B cell (primary cell): ENCODE results near the gene GPT2. TPM values are rescaled to one million over a fixed set of nuclear protein-coding genes. Genes with fewer than 3 reads are reported as not detected.

ENCODE experiments used
- ATAC-seq: fragments of 200-7000 bp; cut with Tn5 transposase; one replicate; pipeline ENCODE4 v1.10.0; 2021; ENCODE audit warnings: low read depth, mild to moderate bottlenecking, moderate number of reproducible peaks, moderate library complexity
- CTCF ChIA-PET: fragments of 350-600 bp; sonication (Branson Sonifier 250); formaldehyde crosslinking; loops from one replicate; lab custom pipeline; 2021; ENCODE audit warnings: antibody characterized with exemption, inconsistent platforms; lab: Charles Lee
- POLR2A ChIA-PET: fragments of 350-600 bp; sonication (Branson Sonifier 250); formaldehyde crosslinking; loops from one replicate; lab custom pipeline; 2021; ENCODE audit warnings: antibody characterized with exemption; lab: Charles Lee
- DNase-seq: peaks from one replicate; pipeline ENCODE4 v3.0.0; 2013
- H2AFZ ChIP-seq: 2 replicates; pipeline ENCODE4 v1.6.1; 2012; ENCODE audit warnings: mild to moderate bottlenecking, low read depth, low read length; ENCODE audit not compliant: insufficient read depth, poor library complexity, severe bottlenecking
- H3K27ac ChIP-seq, 2 donors: 1 replicate in 1 of 2; 2 replicates in 1 of 2; pipeline ENCODE4 v1.5.1; 2012 to 2013; ENCODE audit warnings: low read length in 2 of 2, mild to moderate bottlenecking in 2 of 2, moderate library complexity in 1 of 2
- H3K27me3 ChIP-seq, 4 experiments: fragments of 200-600 bp in 1 of 4; sonication (generic) in 1 of 4; replicated peaks in 1 of 4; 1 replicate in 2 of 4; 2 replicates in 2 of 4; pipeline versions ENCODE4 v1.6.1 to v1.7.0; 2013 to 2016; ENCODE audit warnings: low read length in 3 of 4, mild to moderate bottlenecking in 2 of 4, mixed read lengths in 1 of 4, moderate library complexity in 1 of 4; ENCODE audit not compliant: insufficient read depth in 4 of 4, control insufficient read depth in 3 of 4; ENCODE audit errors: control extremely low read depth in 1 of 4
- H3K36me3 ChIP-seq, 2 experiments: replicated peaks in 1 of 2; 1 replicate in 1 of 2; 2 replicates in 1 of 2; pipeline versions ENCODE4 v1.6.1 to v1.7.1; 2013; ENCODE audit warnings: low read length in 1 of 2; ENCODE audit not compliant: insufficient read depth in 2 of 2, control insufficient read depth in 1 of 2; ENCODE audit errors: control extremely low read depth in 1 of 2, extremely low read depth in 1 of 2
- H3K4me1 ChIP-seq, 2 donors: fragments of 200-600 bp in 1 of 2; sonication (generic) in 1 of 2; 1 replicate in 1 of 2; 2 replicates in 1 of 2; pipeline versions ENCODE4 v1.5.1 to v1.6.1; 2013 to 2017; ENCODE audit warnings: low read length in 2 of 2; ENCODE audit not compliant: control insufficient read depth in 2 of 2, insufficient read depth in 2 of 2
- H3K4me2 ChIP-seq: replicated peaks from 2 replicates; pipeline ENCODE3; 2012; ENCODE audit warnings: mild to moderate bottlenecking, low read depth, low read length; ENCODE audit not compliant: poor library complexity, severe bottlenecking
- H3K4me3 ChIP-seq, 5 experiments: fragments of 200-600 bp in 1 of 5; sonication (generic) in 1 of 5; 1 replicate in 3 of 5; 2 replicates in 2 of 5; pipeline versions ENCODE4 v1.5.1 to v1.7.0; 2011 to 2016; ENCODE audit warnings: low read length in 4 of 5, mild to moderate bottlenecking in 4 of 5, low read depth in 2 of 5, control low read depth in 1 of 5, moderate library complexity in 1 of 5; ENCODE audit not compliant: insufficient read depth in 1 of 5; ENCODE audit errors: control extremely low read depth in 1 of 5, extremely low read depth in 1 of 5
- H3K79me2 ChIP-seq: fragments of 200-600 bp; sonication (generic); one replicate; pipeline ENCODE4 v1.6.0; 2016; ENCODE audit warnings: low read length; ENCODE audit not compliant: control insufficient read depth, insufficient read depth
- H3K9ac ChIP-seq: fragments of 200-600 bp; sonication (generic); 2 replicates; pipeline ENCODE4 v1.6.1; 2017; ENCODE audit warnings: mild to moderate bottlenecking, low read length, moderate library complexity
- H3K9me3 ChIP-seq, 3 donors: one replicate each; pipeline versions ENCODE4 v1.6.1 to v1.7.1; 2013; ENCODE audit warnings: low read length in 2 of 3; ENCODE audit not compliant: control insufficient read depth in 2 of 3, insufficient read depth in 1 of 3; ENCODE audit errors: control extremely low read depth in 1 of 3
- H4K20me1 ChIP-seq: 2 replicates; pipeline ENCODE4 v1.6.0; 2012; ENCODE audit warnings: mild to moderate bottlenecking, low read length; ENCODE audit not compliant: insufficient read depth, control insufficient read depth, poor library complexity, severe bottlenecking
- H3K27ac Mint-ChIP-seq: one replicate; pipeline ENCODE4 v1.8.0; 2021; ENCODE audit warnings: mixed read lengths
- H3K27me3 Mint-ChIP-seq: one replicate; pipeline ENCODE4 v1.8.0; 2021; ENCODE audit warnings: mixed read lengths
- H3K4me1 Mint-ChIP-seq: one replicate; pipeline ENCODE4 v1.8.0; 2021; ENCODE audit warnings: mixed read lengths
- H3K4me3 Mint-ChIP-seq: one replicate; pipeline ENCODE4 v1.8.0; 2021; ENCODE audit warnings: mixed read lengths
- H3K9me3 Mint-ChIP-seq: one replicate; pipeline ENCODE4 v1.8.0; 2022; ENCODE audit warnings: mixed read lengths; ENCODE audit not compliant: insufficient read depth
- EZH2 ChIP-seq: IDR thresholded peaks from 2 replicates; pipeline ENCODE4 v1.6.1; 2012; ENCODE audit warnings: borderline replicate concordance, low read depth, mild to moderate bottlenecking, moderate library complexity, low read length; ENCODE audit not compliant: insufficient read depth, poor library complexity, severe bottlenecking
- WGBS: methylation state at CpG from one replicate; pipeline ENCODE4 v1.1.5; 2013; ENCODE audit warnings: missing lambda C conversion rate; ENCODE audit not compliant: insufficient coverage; 5-methylcytosine and 5-hydroxymethylcytosine counted together
- intact Hi-C: fragments of 100-400 bp; cut with micrococcal nuclease; formaldehyde crosslinking; loops from one replicate; pipeline ENCODE4 v1.10.0; 2022
- polyA plus RNA-seq: library from polyadenylated mRNA; depleted of rRNA; stranded (reverse); fragments of >200 nt; gene quantifications from 2 replicates; pipeline ENCODE4 v1.2.3, GENCODE V29; 2012
- total RNA-seq, 2 donors: library from RNA; stranded (reverse); fragments of 120-200 nt in 1 of 2; gene quantifications; 1 replicate in 1 of 2; 2 replicates in 1 of 2; pipeline versions ENCODE4 v1.2.3 to v1.2.4, GENCODE V29; 2013 to 2022
- TF ChIP-seq, protein P1 (sequence below): fragments of 200-600 bp; IDR thresholded peaks from one replicate; pipeline ENCODE4 v1.8.0; 2022; ENCODE audit warnings: antibody characterized with exemption, mild to moderate bottlenecking

The GPT2 gene
- total and polyA plus RNA-seq, 2 donors (not counting 1 experiment from before 2014, with no cell fraction given): 6.8 to 9.9 TPM

DNA sequence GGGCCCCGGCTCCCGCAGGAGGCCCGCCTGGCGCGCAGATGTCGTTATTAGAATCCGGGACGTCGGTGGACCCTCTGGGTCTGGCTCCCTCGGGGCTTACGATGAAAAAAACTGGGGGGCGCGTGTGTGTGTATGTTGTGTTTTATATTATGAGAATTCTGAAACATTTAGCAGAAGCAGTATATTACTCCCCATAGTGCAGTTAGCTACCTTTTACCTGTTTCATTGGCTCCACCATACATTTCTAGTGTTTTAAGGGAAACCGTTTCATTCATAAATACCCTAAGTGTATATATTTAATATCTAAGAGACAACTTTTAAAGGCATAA, 89.8 kb downstream of the GPT2 start:
- CTCF ChIA-PET: interaction anchor here (0.7 to 3.1 kb wide), 10 partner anchors 23 to 546 kb away, joined by 3 to 18 read pairs (median 6); partner anchors contain the start of gene NETO2
- ATAC-seq: no peak
- no peaks in the 10 kb centered on the region for H3K9me3 ChIP-seq
- Mint-ChIP-seq H3K4me1 (peaks cover 39% of the 10 kb centered on the region), H3K27me3 (no peaks in the 10 kb centered on the region), H3K27ac (peak overlapping the region; percentile 97), H3K9me3 (no peaks in the 10 kb centered on the region), H3K4me3 (peak overlapping the region; percentile 94)
- POLR2A ChIA-PET: interaction anchor here (0.6 to 1.3 kb wide), 7 partner anchors 8 to 186 kb away, joined by 3 to 8 read pairs (median 4); partner anchors contain the start of genes C16orf87 and GPT2
- peaks cover 21 to 22% of the 10 kb centered on the region in 2 donors for H3K4me1 ChIP-seq
- H3K9ac ChIP-seq: peak overlapping the region; percentile 85
- intact Hi-C loops: loop anchor here (1.0 to 5.0 kb wide), 11 partner anchors 44 to 1638 kb away; partner anchors contain the start of genes C16orf87, N4BP1, NETO2 and ORC6
- H3K4me2 ChIP-seq: peak overlapping the region; percentile 85
- peak overlapping the region; percentile 96 to 97 for H3K27ac ChIP-seq
- peak overlapping the region; percentile 88 for H2AFZ ChIP-seq
- peaks cover 55% of the 10 kb centered on the region for H3K79me2 ChIP-seq
- WGBS: 0% methylated on average over 2 of the region's 14 CpGs
- peak overlapping the region; percentile 38 to 87 (median 82) for H3K4me3 ChIP-seq
- no peak for DNase-seq
- H3K27me3 ChIP-seq: no peaks in the 10 kb centered on the region
- peaks cover 2 to 23% of the 10 kb centered on the region in 2 experiments for H3K36me3 ChIP-seq
- no peak for TF ChIP-seq EZH2
- TF ChIP-seq, protein P1, sequence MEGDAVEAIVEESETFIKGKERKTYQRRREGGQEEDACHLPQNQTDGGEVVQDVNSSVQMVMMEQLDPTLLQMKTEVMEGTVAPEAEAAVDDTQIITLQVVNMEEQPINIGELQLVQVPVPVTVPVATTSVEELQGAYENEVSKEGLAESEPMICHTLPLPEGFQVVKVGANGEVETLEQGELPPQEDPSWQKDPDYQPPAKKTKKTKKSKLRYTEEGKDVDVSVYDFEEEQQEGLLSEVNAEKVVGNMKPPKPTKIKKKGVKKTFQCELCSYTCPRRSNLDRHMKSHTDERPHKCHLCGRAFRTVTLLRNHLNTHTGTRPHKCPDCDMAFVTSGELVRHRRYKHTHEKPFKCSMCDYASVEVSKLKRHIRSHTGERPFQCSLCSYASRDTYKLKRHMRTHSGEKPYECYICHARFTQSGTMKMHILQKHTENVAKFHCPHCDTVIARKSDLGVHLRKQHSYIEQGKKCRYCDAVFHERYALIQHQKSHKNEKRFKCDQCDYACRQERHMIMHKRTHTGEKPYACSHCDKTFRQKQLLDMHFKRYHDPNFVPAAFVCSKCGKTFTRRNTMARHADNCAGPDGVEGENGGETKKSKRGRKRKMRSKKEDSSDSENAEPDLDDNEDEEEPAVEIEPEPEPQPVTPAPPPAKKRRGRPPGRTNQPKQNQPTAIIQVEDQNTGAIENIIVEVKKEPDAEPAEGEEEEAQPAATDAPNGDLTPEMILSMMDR: no peak
- H4K20me1 ChIP-seq: peaks cover 15% of the 10 kb centered on the region

DNA sequence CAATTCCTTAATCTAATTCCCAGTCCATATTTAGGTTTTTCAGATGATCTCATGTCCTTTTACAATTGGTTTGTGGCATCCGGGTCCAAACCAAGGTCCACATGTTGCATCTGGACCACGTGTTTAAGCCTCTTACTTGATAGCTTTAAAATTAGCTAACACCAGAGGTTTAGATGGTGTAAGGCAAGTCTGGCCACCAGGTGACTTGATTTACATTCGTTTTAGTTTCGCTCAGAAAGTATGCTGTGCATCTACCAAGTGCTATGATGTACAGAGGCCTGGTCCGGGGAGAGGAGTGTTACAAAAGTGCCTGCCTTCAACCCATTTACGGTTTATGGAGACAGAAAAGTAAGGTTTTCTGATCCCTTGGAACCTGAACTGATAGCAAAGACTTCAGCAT, 90.2 kb downstream of the GPT2 start:
- Histone ChIP-seq H3K9me3 (no peaks in the 10 kb centered on the region), H2AFZ (peak overlapping the region; percentile 88), H3K4me1 (peaks cover 21 to 22% of the 10 kb centered on the region in 2 donors), H3K79me2 (peaks cover 51% of the 10 kb centered on the region), H3K27ac (peak overlapping the region; percentile 96 to 97), H3K27me3 (no peaks in the 10 kb centered on the region), H3K9ac (peak overlapping the region; percentile 85), H3K4me3 (peak overlapping the region; percentile 38 to 87 (median 82)), H4K20me1 (peaks cover 11% of the 10 kb centered on the region), H3K36me3 (peaks cover 0 to 19% of the 10 kb centered on the region in 2 experiments), H3K4me2 (peak overlapping the region; percentile 85)
- no peaks in the 10 kb centered on the region for H3K27me3 Mint-ChIP-seq
- POLR2A ChIA-PET: interaction anchor here (0.6 to 1.3 kb wide), 5 partner anchors 13 to 187 kb away, joined by 3 to 8 read pairs (median 4); partner anchors contain the start of gene GPT2
- ATAC-seq: no peak
- 53% methylated on average over 6 of the region's 6 CpGs for WGBS
- peaks cover 37% of the 10 kb centered on the region for H3K4me1 Mint-ChIP-seq
- CTCF ChIA-PET: interaction anchor here (0.7 to 3.1 kb wide), 9 partner anchors 23 to 300 kb away, joined by 3 to 18 read pairs (median 6); partner anchors contain the start of gene NETO2
- intact Hi-C loops: loop anchor here (5.0 kb wide), 4 partner anchors 57 to 1638 kb away; partner anchors contain the start of gene N4BP1
- TF ChIP-seq, protein P1: no peak
- TF ChIP-seq EZH2: no peak
- no peaks in the 10 kb centered on the region for H3K9me3 Mint-ChIP-seq
- peak overlapping the region; percentile 97 for H3K27ac Mint-ChIP-seq
- DNase-seq: peak; percentile 66
- peak overlapping the region; percentile 94 for H3K4me3 Mint-ChIP-seq
